Measurements from ENCODE around the gene KLRC2.
"Not testable (repeated sequence)": the region's sequence is repeated elsewhere in the genome, so short reads cannot be mapped to it uniquely, and the experiment has no call there.

The KLRC2 gene

GRCh38 chr12:10441144-10441543 lies 5.3 kb upstream of the KLRC2 start:
- not testable (repeated sequence) for H3K27me3 ChIP-seq (ENCODE audit: low read depth, low read length); H3K4me1 ChIP-seq (ENCODE audit: control insufficient read depth in 1 of 2, insufficient read depth in 2 of 2, low read length in 2 of 2); H3K4me3 ChIP-seq (ENCODE audit: low read depth in 1 of 2, low read length in 2 of 2); H3K27ac ChIP-seq (ENCODE audit: low read length); H3K9me3 ChIP-seq (ENCODE audit: control insufficient read depth in 1 of 2, low read length in 2 of 2); H3K36me3 ChIP-seq (ENCODE audit: control insufficient read depth in 1 of 2, insufficient read depth in 2 of 2, low read length in 2 of 2)

- H3K4me3 ChIP-seq (ENCODE audit: low read depth in 1 of 2, low read length in 2 of 2); H3K36me3 ChIP-seq (ENCODE audit: control insufficient read depth in 1 of 2, insufficient read depth in 2 of 2, low read length in 2 of 2); H3K4me1 ChIP-seq (ENCODE audit: control insufficient read depth in 1 of 2, insufficient read depth in 2 of 2, low read length in 2 of 2); H3K27me3 ChIP-seq (ENCODE audit: low read depth, low read length); H3K9me3 ChIP-seq (ENCODE audit: control insufficient read depth in 1 of 2, low read length in 2 of 2); H3K27ac ChIP-seq (ENCODE audit: low read length): not testable (repeated sequence)
Measured at GRCh38 chr12:10439608-10440274, 3.9 kb upstream of the KLRC2 start.

DNA sequence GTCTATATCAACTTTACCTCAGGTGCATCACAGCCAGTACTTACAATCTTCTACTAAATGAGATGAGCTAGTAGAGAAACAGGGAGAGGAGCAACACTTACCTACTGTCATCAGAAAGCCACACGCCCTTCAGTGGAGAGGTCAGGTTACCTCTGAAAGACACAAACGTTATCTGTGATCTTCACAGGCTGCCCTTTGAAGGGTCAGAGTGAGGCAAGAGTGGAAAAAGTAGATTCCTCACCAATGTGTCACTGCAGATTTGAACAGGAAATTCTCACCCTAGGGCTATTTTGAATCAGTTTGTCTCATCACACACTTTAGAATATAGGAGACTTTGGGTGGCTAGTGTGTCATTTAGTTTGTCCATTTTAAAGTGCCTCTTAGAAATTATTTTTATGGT lies 1.8 kb upstream of the KLRC2 start:
- H3K27me3 ChIP-seq (ENCODE audit: low read depth, low read length); H3K36me3 ChIP-seq (ENCODE audit: control insufficient read depth in 1 of 2, insufficient read depth in 2 of 2, low read length in 2 of 2): not testable (repeated sequence)

GRCh38 chr12:10430623-10431022 lies 5.2 kb downstream of the KLRC2 start:
- not testable (repeated sequence) for H3K27ac ChIP-seq (ENCODE audit: low read length); H3K36me3 ChIP-seq (ENCODE audit: control insufficient read depth in 1 of 2, insufficient read depth in 2 of 2, low read length in 2 of 2); H3K4me3 ChIP-seq (ENCODE audit: low read depth in 1 of 2, low read length in 2 of 2); H3K9me3 ChIP-seq (ENCODE audit: control insufficient read depth in 1 of 2, low read length in 2 of 2); H3K4me1 ChIP-seq (ENCODE audit: control insufficient read depth in 1 of 2, insufficient read depth in 2 of 2, low read length in 2 of 2); H3K27me3 ChIP-seq (ENCODE audit: low read depth, low read length)

More for the DNA sequence above, 1.8 kb upstream of the KLRC2 start:
- not testable (repeated sequence) for H3K4me3 ChIP-seq (ENCODE audit: low read depth in 1 of 2, low read length in 2 of 2); H3K9me3 ChIP-seq (ENCODE audit: control insufficient read depth in 1 of 2, low read length in 2 of 2); H3K4me1 ChIP-seq (ENCODE audit: control insufficient read depth in 1 of 2, insufficient read depth in 2 of 2, low read length in 2 of 2); H3K27ac ChIP-seq (ENCODE audit: low read length)

DNA sequence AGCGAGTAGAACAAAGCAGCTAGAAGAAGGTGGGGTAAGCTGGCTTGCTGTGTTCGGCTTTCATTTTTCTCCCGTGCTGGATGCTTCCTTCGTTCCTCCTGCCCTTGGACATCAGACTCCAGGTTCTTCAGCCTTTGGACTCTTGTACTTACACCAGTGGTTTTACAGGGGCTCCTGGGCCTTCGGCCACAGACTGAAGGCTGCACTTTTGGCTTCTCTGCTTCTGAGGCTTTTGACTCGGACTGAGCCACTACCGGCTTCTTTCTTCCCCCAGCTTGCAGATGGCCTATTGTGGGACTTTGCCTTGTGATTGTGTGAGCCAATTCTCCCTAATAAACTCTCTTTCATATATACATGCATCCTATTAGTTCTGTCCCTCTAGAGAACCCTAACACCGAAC lies 9.9 kb downstream of the KLRC2 start:
- not testable (repeated sequence) for H3K27ac ChIP-seq (ENCODE audit: low read length); H3K4me3 ChIP-seq (ENCODE audit: low read depth in 1 of 2, low read length in 2 of 2); H3K9me3 ChIP-seq (ENCODE audit: control insufficient read depth in 1 of 2, low read length in 2 of 2); H3K4me1 ChIP-seq (ENCODE audit: control insufficient read depth in 1 of 2, insufficient read depth in 2 of 2, low read length in 2 of 2); H3K36me3 ChIP-seq (ENCODE audit: control insufficient read depth in 1 of 2, insufficient read depth in 2 of 2, low read length in 2 of 2); H3K27me3 ChIP-seq (ENCODE audit: low read depth, low read length)

DNA sequence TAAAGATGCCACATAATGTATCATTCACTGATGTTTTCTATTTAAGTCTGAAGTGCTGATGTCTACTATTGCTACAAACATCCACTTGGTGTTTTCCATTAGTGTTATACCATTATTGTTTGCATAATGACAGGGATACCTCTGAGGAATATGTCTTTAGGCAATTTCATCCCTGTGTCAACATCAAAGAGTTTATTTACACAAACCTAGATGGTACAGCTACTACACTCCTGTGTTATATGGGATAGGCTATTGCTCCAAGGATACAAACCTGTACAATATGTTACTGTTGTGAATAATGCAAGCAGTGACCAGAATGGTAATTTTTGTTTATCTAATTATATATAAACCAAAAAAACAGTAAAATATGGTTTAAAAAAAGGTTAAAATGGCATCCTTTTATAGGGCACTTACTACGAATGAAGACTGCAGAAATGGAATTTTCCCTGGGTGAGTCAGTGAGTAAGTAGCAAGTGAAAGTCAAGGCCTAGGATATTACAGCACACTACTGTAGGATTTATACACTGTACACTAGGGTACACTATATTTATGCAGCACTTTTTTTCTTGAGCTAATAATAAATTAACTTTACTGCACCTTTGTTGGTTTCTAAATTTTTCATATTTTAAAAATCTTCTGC lies 11.4 kb downstream of the KLRC2 start:
- not testable (repeated sequence) for H3K9me3 ChIP-seq (ENCODE audit: control insufficient read depth in 1 of 2, low read length in 2 of 2); H3K4me3 ChIP-seq (ENCODE audit: low read depth in 1 of 2, low read length in 2 of 2); H3K4me1 ChIP-seq (ENCODE audit: control insufficient read depth in 1 of 2, insufficient read depth in 2 of 2, low read length in 2 of 2); H3K36me3 ChIP-seq (ENCODE audit: control insufficient read depth in 1 of 2, insufficient read depth in 2 of 2, low read length in 2 of 2); H3K27me3 ChIP-seq (ENCODE audit: low read depth, low read length); H3K27ac ChIP-seq (ENCODE audit: low read length)

GRCh38 chr12:10422159-10422558 lies 13.7 kb downstream of the KLRC2 start:
- H3K27me3 ChIP-seq (ENCODE audit: low read depth, low read length); H3K9me3 ChIP-seq (ENCODE audit: control insufficient read depth in 1 of 2, low read length in 2 of 2); H3K27ac ChIP-seq (ENCODE audit: low read length); H3K4me1 ChIP-seq (ENCODE audit: control insufficient read depth in 1 of 2, insufficient read depth in 2 of 2, low read length in 2 of 2); H3K4me3 ChIP-seq (ENCODE audit: low read depth in 1 of 2, low read length in 2 of 2); H3K36me3 ChIP-seq (ENCODE audit: control insufficient read depth in 1 of 2, insufficient read depth in 2 of 2, low read length in 2 of 2): not testable (repeated sequence)

- H3K4me1 ChIP-seq (ENCODE audit: control insufficient read depth in 1 of 2, insufficient read depth in 2 of 2, low read length in 2 of 2); H3K9me3 ChIP-seq (ENCODE audit: control insufficient read depth in 1 of 2, low read length in 2 of 2); H3K4me3 ChIP-seq (ENCODE audit: low read depth in 1 of 2, low read length in 2 of 2); H3K27me3 ChIP-seq (ENCODE audit: low read depth, low read length); H3K27ac ChIP-seq (ENCODE audit: low read length); H3K36me3 ChIP-seq (ENCODE audit: control insufficient read depth in 1 of 2, insufficient read depth in 2 of 2, low read length in 2 of 2): not testable (repeated sequence)
Measured at GRCh38 chr12:10420334-10420733, 15.5 kb downstream of the KLRC2 start, which contains the start of gene KLRC3. Gene KLRC3, minus strand, starts transcription at chr12:10420595. Its CDS starts 45 bp downstream, at chr12:10420550.

- no peaks in the 10 kb centered on the region for H3K9me3 ChIP-seq (ENCODE audit: control insufficient read depth in 1 of 2, low read length in 2 of 2)
- H3K4me3 ChIP-seq (ENCODE audit: low read depth in 1 of 2, low read length in 2 of 2): no peak within 1 kb of the TSS
- H3K27me3 ChIP-seq (ENCODE audit: low read depth, low read length): no peaks in the 10 kb centered on the region
- H3K36me3 ChIP-seq (ENCODE audit: control insufficient read depth in 1 of 2, insufficient read depth in 2 of 2, low read length in 2 of 2): no peaks in the 10 kb centered on the region
- no peak within 1 kb of the TSS for H3K27ac ChIP-seq (ENCODE audit: low read length)
- no peaks in the 10 kb centered on the region for H3K4me1 ChIP-seq (ENCODE audit: control insufficient read depth in 1 of 2, insufficient read depth in 2 of 2, low read length in 2 of 2)
Measured at GRCh38 chr12:10409392-10409791, 26.4 kb downstream of the KLRC2 start, which contains the start of gene KLRC4. Gene KLRC4, minus strand, starts transcription at chr12:10409757. Its CDS starts 182 bp downstream, at chr12:10409575.

- Histone ChIP-seq H3K27me3 (ENCODE audit: low read depth, low read length) (no peaks in the 10 kb centered on the region), H3K27ac (ENCODE audit: low read length) (no peak overlapping the region), H3K9me3 (ENCODE audit: control insufficient read depth in 1 of 2, low read length in 2 of 2) (no peaks in the 10 kb centered on the region), H3K36me3 (ENCODE audit: control insufficient read depth in 1 of 2, insufficient read depth in 2 of 2, low read length in 2 of 2) (no peaks in the 10 kb centered on the region), H3K4me3 (ENCODE audit: low read depth in 1 of 2, low read length in 2 of 2) (no peak overlapping the region), H3K4me1 (ENCODE audit: control insufficient read depth in 1 of 2, insufficient read depth in 2 of 2, low read length in 2 of 2) (no peaks in the 10 kb centered on the region)
Measured at GRCh38 chr12:10408842-10409241, 27.0 kb downstream of the KLRC2 start.

DNA sequence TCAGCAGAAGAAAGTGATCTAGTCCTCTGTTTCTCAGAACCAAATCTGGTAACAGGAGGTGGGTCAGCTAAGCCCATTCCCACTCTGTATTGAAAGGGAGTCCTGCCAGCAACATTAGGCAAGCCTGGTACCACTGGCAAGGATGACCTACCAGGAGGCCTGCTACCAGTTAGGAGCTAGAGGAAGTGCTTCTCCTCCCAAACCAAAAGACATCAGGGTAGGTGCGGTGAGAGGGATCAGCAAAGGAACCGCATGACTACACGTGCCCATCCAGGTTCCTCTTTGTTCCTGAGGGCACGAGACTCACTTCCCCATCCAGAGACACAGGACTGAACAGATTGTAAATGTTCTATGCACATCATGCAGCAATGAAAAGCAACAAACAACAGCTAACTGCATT lies 29.1 kb downstream of the KLRC2 start:
- no peak overlapping the region for H3K27ac ChIP-seq (ENCODE audit: low read length)
- H3K9me3 ChIP-seq (ENCODE audit: control insufficient read depth in 1 of 2, low read length in 2 of 2): no peaks in the 10 kb centered on the region
- H3K4me3 ChIP-seq (ENCODE audit: low read depth in 1 of 2, low read length in 2 of 2): no peak overlapping the region
- H3K4me1 ChIP-seq (ENCODE audit: control insufficient read depth in 1 of 2, insufficient read depth in 2 of 2, low read length in 2 of 2): no peaks in the 10 kb centered on the region
- H3K27me3 ChIP-seq (ENCODE audit: low read depth, low read length): no peaks in the 10 kb centered on the region
- no peaks in the 10 kb centered on the region for H3K36me3 ChIP-seq (ENCODE audit: control insufficient read depth in 1 of 2, insufficient read depth in 2 of 2, low read length in 2 of 2)

- H3K4me3 ChIP-seq (ENCODE audit: low read depth in 1 of 2, low read length in 2 of 2): no peak overlapping the region
- H3K27ac ChIP-seq (ENCODE audit: low read length): no peak overlapping the region
- no peaks in the 10 kb centered on the region for H3K36me3 ChIP-seq (ENCODE audit: control insufficient read depth in 1 of 2, insufficient read depth in 2 of 2, low read length in 2 of 2)
- H3K27me3 ChIP-seq (ENCODE audit: low read depth, low read length): no peaks in the 10 kb centered on the region
- H3K4me1 ChIP-seq (ENCODE audit: control insufficient read depth in 1 of 2, insufficient read depth in 2 of 2, low read length in 2 of 2): no peaks in the 10 kb centered on the region
- H3K9me3 ChIP-seq (ENCODE audit: control insufficient read depth in 1 of 2, low read length in 2 of 2): no peaks in the 10 kb centered on the region
Measured at GRCh38 chr12:10405294-10405693, 30.5 kb downstream of the KLRC2 start.

Measured in muscle layer of duodenum (tissue), 2 donors.